NCI-H1105 treated with DMSO at 0.1 percent for 48 hours (cell line): ENCODE measurements around the gene MYEOV.

Experiments used
- DNase-seq: peaks from one replicate; lab custom pipeline; 2025; lab: John Stamatoyannopoulos, UW

MYEOV gene

DNA sequence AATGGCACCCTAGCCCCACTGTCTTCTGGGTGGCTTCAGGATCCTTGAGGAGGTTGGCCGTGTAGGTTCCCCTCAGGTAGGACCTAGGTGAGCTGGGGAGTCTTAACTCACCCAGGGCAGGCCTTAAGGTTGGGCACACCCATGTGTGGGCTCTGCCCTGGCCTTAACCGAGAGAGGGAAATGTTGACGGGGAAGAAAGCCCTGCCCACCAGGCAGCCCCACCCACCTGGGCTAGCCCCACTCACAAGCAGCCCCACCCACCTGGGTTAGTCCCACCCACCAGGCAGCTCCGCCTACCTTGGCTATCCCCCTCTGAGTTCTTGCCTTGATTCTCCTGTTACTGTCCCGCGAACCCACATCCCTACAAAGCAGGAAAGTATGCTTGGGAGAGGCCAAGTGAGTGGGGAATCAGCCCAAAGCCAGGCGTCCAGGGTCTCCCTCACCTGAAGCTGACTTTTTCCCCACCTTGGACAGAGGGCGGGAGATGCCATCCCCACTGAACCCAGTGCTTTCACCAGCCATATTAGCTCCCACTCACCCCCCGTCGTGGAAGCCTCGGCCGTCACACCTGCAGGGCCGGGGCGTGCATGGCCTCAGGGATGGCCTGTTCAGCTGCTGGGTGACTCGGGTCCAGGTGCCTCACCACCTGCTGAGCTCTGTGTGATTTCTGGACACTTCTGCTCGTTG, at the start of gene MYEOV:
Gene MYEOV, plus strand, starts transcription at position 337 of the 687 bp plus-strand sequence. CDS start 1,200 bp downstream, outside the sequence.
- DNase-seq = no peak

- no peak for DNase-seq
These were observed 49.7 kb upstream of the MYEOV start for GRCh38 chr11:69244266-69244665.

DNA sequence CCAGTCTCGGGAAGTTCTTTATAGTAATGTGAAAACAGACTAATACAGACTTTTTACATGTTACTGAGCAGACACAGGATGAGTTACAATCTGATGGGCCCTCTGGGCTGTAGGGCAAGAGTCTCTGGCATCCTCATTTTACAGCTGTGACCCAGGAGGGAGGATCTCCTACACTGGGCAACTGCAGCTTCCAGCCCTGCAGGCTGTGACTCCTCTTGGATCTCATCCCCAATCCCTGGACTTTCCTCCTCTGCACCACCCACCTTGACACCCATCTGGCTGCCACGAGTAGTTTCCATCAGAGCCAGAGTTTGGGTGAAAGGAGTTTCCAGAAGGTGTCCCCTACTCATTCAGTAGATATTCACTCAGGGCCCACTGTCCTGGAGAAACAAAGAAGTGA, 48.9 kb upstream of the MYEOV start:
- DNase-seq = no peak

- DNase-seq = no peak
These were observed 48.2 kb upstream of the MYEOV start for GRCh38 chr11:69245491-69246345.

DNA sequence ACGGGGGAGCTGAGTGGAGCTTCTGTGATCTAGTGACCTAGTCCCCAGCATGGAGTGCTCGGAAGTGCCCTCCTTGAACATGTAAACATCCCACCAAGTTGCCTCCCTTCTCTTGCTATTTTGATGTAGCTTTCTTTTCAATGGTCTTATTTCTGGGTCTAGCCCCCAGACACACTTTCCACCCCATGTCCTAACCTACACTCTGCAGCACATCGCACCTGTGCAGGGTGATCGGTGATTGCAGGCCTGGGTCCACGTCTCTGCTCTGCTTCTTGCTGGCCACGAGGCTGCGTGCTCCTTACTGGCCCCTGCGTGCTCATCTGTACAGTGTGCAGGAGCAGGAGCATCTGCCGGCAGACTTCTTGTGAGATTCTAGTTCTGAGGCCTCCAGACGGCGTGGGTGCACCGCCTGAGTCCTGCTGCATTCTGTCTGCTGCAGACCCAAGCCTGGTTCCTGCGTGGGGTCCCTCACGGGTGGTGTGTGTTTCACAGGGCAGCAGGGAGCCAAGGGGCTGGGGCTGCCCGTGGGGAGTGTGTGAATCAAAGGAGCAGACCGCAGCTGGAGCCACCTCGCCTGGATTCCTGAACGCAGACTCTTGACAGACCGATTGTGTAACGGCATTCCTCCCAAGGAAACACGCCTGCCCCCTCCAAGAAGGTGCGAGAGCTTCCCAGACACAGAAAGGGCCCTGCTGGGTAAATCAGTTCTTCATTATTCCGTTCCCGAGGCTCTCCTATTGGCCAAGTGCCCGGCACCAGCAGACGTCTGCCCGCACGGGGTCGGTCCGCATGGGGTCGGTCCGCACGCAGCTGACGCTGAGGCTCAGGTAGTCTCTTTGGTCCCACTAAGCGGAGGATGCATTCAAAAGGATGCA, 44.4 kb upstream of the MYEOV start:
- DNase-seq = no peak

DNA sequence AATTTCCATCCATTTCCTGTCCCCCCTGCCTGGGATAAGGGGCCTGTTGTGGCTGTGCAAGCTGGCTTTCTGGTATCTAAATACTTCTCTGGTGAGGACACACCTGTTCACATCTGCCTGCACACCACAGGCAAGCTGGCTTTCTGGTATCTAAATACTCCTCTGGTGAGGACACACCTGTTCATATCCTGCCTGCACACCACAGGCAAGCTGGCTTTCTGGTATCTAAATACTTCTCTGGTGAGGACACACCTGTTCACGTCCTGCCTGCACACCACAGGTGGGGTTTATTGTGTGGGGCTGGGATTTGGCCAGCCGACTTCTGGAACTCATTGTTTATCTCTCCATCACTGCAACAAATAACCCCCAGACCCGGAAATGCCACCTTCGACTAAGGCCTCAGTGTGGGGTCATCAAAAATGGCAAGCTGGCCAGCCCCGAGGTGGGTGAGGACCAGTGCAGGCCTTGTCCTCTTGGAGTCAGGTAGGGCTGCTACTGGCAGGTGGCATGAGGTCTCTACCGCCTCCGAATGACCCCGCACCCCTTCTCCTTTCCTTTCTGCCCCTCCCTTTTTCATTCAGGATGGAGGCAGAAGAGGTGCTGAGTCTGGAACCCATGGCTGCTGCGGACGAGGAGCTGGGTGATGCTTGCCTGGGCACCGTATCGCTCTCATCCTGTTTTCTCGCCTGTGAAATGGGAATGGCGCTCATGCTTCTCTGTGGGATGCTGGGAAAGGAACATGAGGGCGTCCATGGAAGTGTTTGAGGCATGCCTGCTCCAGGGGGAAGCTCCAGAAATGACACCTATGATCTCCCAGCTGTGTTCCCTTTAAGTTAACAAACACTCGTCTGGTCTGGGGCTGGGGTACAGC, 43.5 kb upstream of the MYEOV start:
- no peak for DNase-seq

- no peak for DNase-seq
These were observed 42.9 kb upstream of the MYEOV start for GRCh38 chr11:69251057-69251393.

DNA sequence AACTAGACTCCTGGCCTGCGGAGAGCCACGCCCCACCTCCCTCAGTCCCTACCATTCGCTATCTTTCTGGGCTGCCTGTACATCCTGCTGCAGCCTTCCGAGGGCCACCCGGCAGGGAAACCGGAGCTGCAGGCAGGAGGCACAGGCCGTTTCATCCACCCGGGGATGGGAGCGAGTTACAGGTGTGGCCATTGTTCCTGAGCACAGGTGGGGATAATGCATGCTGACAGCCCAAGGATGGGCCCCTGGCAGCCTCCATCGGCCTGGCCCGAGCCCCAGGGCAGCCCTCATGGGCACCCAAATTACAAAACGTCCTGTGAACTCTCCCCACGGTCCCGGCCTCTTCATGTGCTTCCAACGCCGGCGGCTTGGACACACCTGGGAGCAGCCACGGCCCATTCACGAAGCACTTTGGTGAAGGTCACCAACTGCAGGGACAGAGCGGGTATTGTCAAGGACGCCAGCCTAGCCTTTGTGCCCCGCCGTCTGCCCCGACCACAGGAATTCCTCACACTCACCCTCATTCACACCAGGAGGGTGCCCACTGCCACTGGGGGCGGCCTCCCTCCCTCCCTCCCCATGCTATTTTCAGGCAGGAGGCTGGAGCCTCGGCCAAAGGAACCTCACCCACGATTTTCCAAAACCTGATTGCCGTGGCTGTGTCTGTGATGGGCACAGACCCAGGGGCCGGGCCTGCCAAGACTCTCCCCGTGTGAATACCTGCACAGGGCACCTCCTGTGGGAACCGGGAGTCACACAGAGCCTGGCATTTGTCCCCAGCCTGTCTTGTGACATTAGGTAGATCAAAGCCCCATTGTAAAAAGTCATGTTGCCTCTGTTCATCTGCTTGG, 42.1 kb upstream of the MYEOV start:
- DNase-seq = no peak

DNA sequence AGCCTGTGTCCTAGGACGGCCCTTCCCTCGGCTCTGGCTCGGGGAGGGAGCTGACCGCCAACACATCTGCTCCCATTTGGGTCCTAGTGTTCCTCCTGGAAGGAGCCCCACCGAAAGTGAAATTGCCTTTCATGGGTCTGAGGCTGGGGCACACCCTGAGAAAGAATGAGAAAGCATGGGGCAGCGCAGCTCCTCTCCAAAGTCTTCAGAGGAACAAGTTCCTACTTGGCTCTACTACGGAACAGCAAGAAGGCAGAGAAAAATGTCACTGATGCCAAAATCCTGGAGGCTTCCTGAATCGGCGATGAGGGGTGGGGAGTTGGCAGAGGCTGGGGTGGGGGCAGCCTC, 41.5 kb upstream of the MYEOV start:
- DNase-seq = no peak

DNA sequence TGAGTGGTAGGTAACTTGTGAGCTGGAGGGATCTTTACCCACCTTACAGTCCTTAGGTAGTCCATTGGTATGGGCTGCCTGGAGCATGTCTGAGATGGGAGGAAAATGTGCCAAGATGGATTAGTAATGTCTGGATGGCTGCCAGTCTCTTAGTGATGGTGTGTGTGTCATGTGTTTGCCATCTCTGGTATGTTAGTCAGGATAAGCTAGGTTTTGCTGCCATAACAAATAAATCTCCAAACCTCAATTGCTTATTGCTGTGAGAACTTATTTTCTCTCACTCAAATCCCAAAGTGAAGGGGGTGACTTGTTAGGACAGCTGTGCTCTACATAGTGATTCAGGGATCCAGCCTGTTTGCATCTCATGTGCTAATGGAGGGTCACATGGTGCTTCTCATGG, 40.9 kb upstream of the MYEOV start:
- DNase-seq = no peak

- no peak for DNase-seq
These were observed 36.8 kb upstream of the MYEOV start for GRCh38 chr11:69257134-69257533.

GRCh38 chr11:69257838-69258658, 35.9 kb upstream of the MYEOV start:
- DNase-seq = no peak

GRCh38 chr11:69259096-69259495, 34.9 kb upstream of the MYEOV start:
- no peak for DNase-seq

- DNase-seq = no peak
These were observed 33.3 kb upstream of the MYEOV start for GRCh38 chr11:69260622-69261021.

GRCh38 chr11:69261116-69261515, 32.8 kb upstream of the MYEOV start:
- DNase-seq = no peak

DNA sequence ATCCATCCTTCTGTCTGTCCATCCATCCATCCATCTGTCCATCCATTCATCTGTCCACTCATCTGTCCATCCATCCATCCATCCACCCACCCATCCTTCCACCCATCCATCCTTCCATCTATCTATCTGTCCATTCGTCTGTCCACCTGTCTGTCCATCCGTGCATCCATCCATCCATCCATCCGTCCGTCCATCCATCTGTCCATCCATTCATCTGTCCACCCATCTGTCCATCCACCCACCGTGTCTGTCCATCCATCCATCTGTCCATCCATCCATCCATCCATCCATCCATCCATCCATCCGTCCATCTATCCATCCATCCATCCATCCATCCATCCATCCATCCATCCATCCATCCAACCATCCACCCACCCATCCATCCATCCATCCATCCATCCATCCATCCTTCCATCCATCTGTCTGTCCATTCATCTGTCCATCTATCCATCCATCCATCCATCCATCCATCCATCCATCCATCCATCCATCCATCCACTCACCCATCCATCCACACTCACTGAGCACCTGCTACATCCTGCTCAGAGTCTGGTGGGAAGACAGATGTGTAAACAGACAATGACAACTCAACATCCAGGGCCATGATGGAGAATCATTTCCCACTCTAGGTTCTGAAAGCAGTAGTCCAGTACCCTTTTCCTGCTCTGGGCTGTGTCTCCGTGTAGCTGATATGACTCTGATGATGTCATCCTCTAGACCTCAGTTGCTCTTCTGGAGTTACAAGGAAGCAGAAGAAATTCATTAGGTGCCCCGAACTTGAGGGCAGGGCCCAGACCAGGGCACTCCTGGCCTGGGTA, 30.8 kb upstream of the MYEOV start:
- no peak for DNase-seq

- DNase-seq = no peak
These were observed 30.3 kb upstream of the MYEOV start for GRCh38 chr11:69263736-69264052.

GRCh38 chr11:69264486-69264885, 29.5 kb upstream of the MYEOV start:
- DNase-seq = no peak

DNA sequence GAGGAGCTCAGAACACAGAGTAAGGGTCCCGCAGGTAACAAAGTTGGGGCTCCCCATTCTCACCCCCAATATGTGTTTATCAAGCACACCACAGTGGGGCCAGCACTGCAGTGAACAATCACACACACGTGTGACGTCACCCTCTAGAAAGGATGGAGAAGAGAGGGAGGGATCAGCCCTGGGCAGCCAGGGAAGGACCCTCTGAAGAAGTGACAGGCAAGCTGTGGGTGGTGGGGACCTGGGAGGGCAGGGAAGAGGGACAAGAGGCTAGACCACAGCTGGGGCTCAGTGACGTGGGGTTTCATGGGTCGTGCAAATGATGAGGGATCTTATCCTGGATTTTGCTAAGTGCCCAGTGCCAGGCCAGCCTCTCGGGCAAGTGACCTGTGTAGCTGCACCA, 28.7 kb upstream of the MYEOV start:
- no peak for DNase-seq
